NCI-H345 treated with DMSO at 0.1 percent for 48 hours (cell line): ENCODE results near the gene BTAF1.

Experiments
- DNase-seq: peaks from one replicate; lab custom pipeline; 2025; ENCODE audit not compliant: unreplicated experiment; lab: John Stamatoyannopoulos, UW

BTAF1 gene

GRCh38 chr10:92042541-92042940, 119.0 kb downstream of the BTAF1 start:
- no peak for DNase-seq

- DNase-seq = no peak
Measured at GRCh38 chr10:92045641-92046106, 122.1 kb downstream of the BTAF1 start.

- no peak for DNase-seq
Measured at GRCh38 chr10:92047215-92047614, 123.6 kb downstream of the BTAF1 start.

GRCh38 chr10:92052088-92052487, 128.5 kb downstream of the BTAF1 start:
- DNase-seq = no peak

GRCh38 chr10:92052741-92053140, 129.2 kb downstream of the BTAF1 start:
- DNase-seq = no peak

GRCh38 chr10:92054807-92055206, 131.2 kb downstream of the BTAF1 start:
- DNase-seq = no peak

GRCh38 chr10:92062273-92062672, 138.7 kb downstream of the BTAF1 start:
- DNase-seq = no peak

- DNase-seq = no peak
Measured at GRCh38 chr10:92064506-92064905, 140.9 kb downstream of the BTAF1 start.

GRCh38 chr10:92066386-92066785, 142.8 kb downstream of the BTAF1 start:
- no peak for DNase-seq

- DNase-seq = no peak
Measured at GRCh38 chr10:92068900-92069299, 145.3 kb downstream of the BTAF1 start.

- DNase-seq = no peak
Measured at GRCh38 chr10:92074126-92074887, 150.7 kb downstream of the BTAF1 start.

GRCh38 chr10:92075829-92076228, 152.3 kb downstream of the BTAF1 start:
- no peak for DNase-seq

- DNase-seq = no peak
Measured at GRCh38 chr10:92076722-92077121, 153.2 kb downstream of the BTAF1 start.

GRCh38 chr10:92079003-92079402, 155.4 kb downstream of the BTAF1 start:
- DNase-seq = no peak
